ENCODE data around the gene PFKFB3. TPM values are rescaled to one million over a fixed set of nuclear protein-coding genes. Genes with fewer than 3 reads are reported as not detected.

Gene PFKFB3
- total and polyA plus RNA-seq, 12 donors: 8.4 to 72.4 (median 29.5) TPM

GRCh38 chr10:6301488-6302075 is 98.8 kb downstream of the PFKFB3 start:
- no peak for DNase-seq
- TF ChIP-seq CTCF (IDR thresholded peaks at IDR 0.05) (no peak), POLR2A (IDR thresholded peaks at IDR 0.05) (no peak)
- no peaks in the 10 kb centered on the region for H3K4me1 ChIP-seq (replicated peaks in 1 of 2)
- no peaks in the 10 kb centered on the region for H3K27me3 ChIP-seq
- H3K9me3 ChIP-seq (replicated peaks in 1 of 3): no peaks in the 10 kb centered on the region
- H3K27ac ChIP-seq: no peak overlapping the region
- intact Hi-C loops (cut with DNase I): no loop called here
- no peaks in the 10 kb centered on the region for H3K36me3 ChIP-seq (replicated peaks in 1 of 2)
- 65 to 81% (median 78%) methylated on average over 7 of the region's 7 CpGs for WGBS, 4 donors
- H3K4me3 ChIP-seq: no peak overlapping the region

Small RNA genes lying within 50 kb of the gene (small RNA-seq; reads per million reads assigned to genes)
- 0 reads per million in 2 donors for gene RF00019

Other genes starting within 250 kb of the PFKFB3 start
- 10 to 100 TPM in 5 of 9 donors, 1 to 10 TPM in 4; 2.8 to 55.8 (median 10.1) TPM for gene IL15RA, start 225.4 kb upstream of the PFKFB3 start, total RNA-seq
- gene IL15RA, start 225.4 kb upstream of the PFKFB3 start, polyA plus RNA-seq: 10 to 100 TPM in 1 of 3 donors, 1 to 10 TPM in 2; 6.8 to 11.0 (median 9.5) TPM
- gene IL2RA, start 140.6 kb upstream of the PFKFB3 start, total RNA-seq: 10 to 100 TPM in 3 of 9 donors, 1 to 10 TPM in 3, under 1 TPM in 2, not detected in 1; 0.14 to 57.9 (median 6.9) TPM
- 1 to 10 TPM in 2 of 3 donors, under 1 TPM in 1; 0.24 to 1.7 (median 1.3) TPM for gene IL2RA, start 140.6 kb upstream of the PFKFB3 start, polyA plus RNA-seq
- 10 to 100 TPM; 31.9 to 72.1 (median 57.5) TPM for gene RBM17, start 113.9 kb upstream of the PFKFB3 start, total RNA-seq
- gene RBM17, start 113.9 kb upstream of the PFKFB3 start, polyA plus RNA-seq: 100 to 1,000 TPM in 2 of 3 donors, 10 to 100 TPM in 1; 92.4 to 123 (median 101) TPM

All from adrenal gland (tissue), 12 donors.